Stomach (tissue), 4 donors: ENCODE results near the gene ANKRD40CL.

ENCODE experiments used
- EP300 ChIP-seq: sonication (generic); formaldehyde crosslinking; IDR thresholded peaks from one replicate; pipeline ENCODE4 v1.6.1; 2017; ENCODE audit warnings: antibody characterized with exemption
- POLR2A ChIP-seq, 4 donors: fragments of 450-650 bp; IDR thresholded peaks; one replicate each; pipeline ENCODE4 v1.6.1; 2016; ENCODE audit warnings: antibody characterized with exemption in 4 of 4, control low read depth in 2 of 4, mild to moderate bottlenecking in 1 of 4, moderate library complexity in 1 of 4
- POLR2AphosphoS5 ChIP-seq, 3 donors: sonication (generic); formaldehyde crosslinking; IDR thresholded peaks; one replicate each; pipeline ENCODE4 v1.6.1; 2016; ENCODE audit warnings: antibody characterized with exemption in 3 of 3
- TF ChIP-seq, protein P1 (sequence below), 7 experiments: fragments of 450-650 bp in 4 of 7; fragments of 200-600 bp in 3 of 7; sonication (generic) in 3 of 7; IDR thresholded peaks; one replicate each; pipeline ENCODE4 v1.5.1; 2016 to 2019; ENCODE audit warnings: antibody characterized with exemption in 7 of 7, control low read depth in 2 of 7, mild to moderate bottlenecking in 1 of 7

DNA sequence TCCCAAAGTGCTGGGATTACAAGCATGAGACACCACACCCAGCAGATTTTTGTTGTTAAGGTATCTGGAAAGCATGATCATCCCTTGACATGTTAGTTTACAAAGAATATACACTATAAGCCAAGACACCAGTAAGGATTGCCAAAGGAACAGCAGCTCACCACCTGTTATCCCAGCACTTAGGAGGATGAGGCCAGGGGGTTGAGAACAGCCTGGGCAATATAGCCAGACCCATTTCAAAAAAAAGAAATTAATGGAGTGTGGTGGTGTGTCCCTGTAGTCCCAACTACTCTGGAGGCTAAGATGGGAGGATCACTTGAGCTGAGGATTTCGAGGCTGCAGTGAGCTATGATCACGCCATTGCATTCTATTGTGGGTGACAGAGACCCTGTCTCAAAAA, 5.1 kb downstream of the ANKRD40CL start:
- TF ChIP-seq, protein P1, sequence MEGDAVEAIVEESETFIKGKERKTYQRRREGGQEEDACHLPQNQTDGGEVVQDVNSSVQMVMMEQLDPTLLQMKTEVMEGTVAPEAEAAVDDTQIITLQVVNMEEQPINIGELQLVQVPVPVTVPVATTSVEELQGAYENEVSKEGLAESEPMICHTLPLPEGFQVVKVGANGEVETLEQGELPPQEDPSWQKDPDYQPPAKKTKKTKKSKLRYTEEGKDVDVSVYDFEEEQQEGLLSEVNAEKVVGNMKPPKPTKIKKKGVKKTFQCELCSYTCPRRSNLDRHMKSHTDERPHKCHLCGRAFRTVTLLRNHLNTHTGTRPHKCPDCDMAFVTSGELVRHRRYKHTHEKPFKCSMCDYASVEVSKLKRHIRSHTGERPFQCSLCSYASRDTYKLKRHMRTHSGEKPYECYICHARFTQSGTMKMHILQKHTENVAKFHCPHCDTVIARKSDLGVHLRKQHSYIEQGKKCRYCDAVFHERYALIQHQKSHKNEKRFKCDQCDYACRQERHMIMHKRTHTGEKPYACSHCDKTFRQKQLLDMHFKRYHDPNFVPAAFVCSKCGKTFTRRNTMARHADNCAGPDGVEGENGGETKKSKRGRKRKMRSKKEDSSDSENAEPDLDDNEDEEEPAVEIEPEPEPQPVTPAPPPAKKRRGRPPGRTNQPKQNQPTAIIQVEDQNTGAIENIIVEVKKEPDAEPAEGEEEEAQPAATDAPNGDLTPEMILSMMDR (IDR thresholded peaks at IDR 0.05), result no peak
- TF ChIP-seq POLR2A (IDR thresholded peaks at IDR 0.05) (no peak), POLR2AphosphoS5 (IDR thresholded peaks at IDR 0.05) (no peak), EP300 (no peak)
